HG03558 (cell line): Measurements from ENCODE around the gene CRMP1.

Experiments
- ATAC-seq: cut with Tn5 transposase; IDR thresholded peaks from one replicate; pipeline ENCODE4 v1.9.1; 2021; ENCODE audit warnings: moderate number of reproducible peaks; ENCODE audit not compliant: unreplicated experiment; ENCODE audit errors: extremely low read depth

The CRMP1 gene

DNA sequence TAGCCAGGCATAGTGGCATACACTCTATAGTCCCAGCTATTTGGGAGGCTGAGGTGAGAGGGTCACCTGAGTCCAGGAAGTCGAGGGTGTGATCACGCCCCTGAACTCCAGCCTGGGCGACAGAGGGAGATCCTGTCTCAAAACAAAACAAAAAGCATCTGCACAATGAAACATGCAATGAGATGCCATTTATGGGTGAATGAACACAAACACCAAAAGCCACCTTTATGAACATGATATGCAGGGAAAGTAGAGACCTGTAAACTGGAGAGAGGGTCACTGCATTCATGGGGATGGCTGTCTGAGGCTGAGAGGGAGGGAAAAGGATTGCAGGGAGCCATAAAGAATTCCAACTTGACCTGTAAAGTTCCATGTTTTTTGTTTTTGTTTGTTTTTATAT, 111.2 kb downstream of the CRMP1 start:
- ATAC-seq = no peak

DNA sequence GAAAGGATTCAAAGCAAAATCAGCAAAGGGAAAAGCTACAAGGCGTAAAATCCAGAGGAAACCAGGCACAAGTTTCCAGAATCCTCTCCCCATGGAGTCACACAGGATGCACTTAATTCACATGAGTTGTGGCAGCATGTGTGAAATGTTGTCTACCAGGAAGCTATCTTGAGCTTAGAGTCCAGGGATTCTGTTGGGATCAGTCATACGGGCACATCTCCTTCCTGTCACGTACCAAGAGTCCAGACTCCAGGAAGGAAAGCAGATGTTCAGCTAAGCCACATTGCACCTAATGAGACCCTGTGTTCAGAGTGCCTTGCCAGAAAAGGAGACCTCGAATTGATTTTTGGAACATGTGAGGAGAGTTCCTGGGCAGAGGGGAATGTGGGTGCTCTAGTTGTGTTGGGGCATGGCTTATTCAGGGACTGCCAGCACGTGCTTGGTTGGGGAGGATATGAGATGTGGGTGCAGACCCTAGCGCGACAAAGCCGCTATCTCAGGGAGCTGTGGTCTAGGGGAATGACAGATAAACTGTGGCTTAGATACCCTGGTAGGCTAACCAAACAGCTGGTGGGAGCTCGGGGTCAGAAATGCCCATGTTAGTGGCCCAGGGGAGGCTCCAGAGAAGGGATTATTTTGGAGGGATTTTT, 111.9 kb downstream of the CRMP1 start:
- ATAC-seq = no peak

DNA sequence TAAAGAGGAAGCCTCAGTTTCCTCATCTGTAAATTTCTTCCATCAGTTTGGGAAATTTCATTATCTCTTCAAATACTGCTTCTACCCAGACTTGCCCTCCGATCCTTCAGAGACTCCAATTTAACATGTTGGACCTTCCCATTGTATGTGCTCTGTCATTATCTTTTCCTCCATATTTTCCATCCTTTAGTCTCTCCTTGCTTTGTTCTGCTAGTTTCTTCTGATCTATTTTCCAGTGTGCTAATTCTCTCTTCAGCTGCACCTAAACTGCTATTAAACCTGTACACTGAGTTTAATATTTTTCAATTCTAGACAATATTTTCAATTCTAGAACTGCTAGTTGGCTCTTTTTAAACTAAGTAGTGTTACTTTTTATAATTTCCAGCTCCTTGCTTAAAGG, 116.4 kb downstream of the CRMP1 start:
- ATAC-seq = no peak

- no peak for ATAC-seq
Measured at GRCh38 chr4:5774416-5775036, 118.4 kb downstream of the CRMP1 start.

GRCh38 chr4:5773271-5773555, 119.7 kb downstream of the CRMP1 start:
- no peak for ATAC-seq

GRCh38 chr4:5772528-5773270, 120.2 kb downstream of the CRMP1 start:
- ATAC-seq = no peak
